Aorta (tissue), 5 donors: ENCODE data around the gene NCEH1. TPM values are rescaled to one million over a fixed set of nuclear protein-coding genes. Genes with fewer than 3 reads are reported as not detected.

Experiments
- ATAC-seq: fragments of 200-7000 bp; cut with Tn5 transposase; one replicate; pipeline ENCODE4 v1.9.1; 2022; ENCODE audit warnings: moderate library complexity; ENCODE audit not compliant: low FRiP score
- DNase-seq, 2 donors: peaks; one replicate each; pipeline ENCODE4 v3.0.0-alpha.2; 2020
- H3K27ac ChIP-seq, 2 donors: one replicate each; pipeline ENCODE4 v1.5.1; 2013; ENCODE audit warnings: low read length in 2 of 2, mild to moderate bottlenecking in 2 of 2, moderate library complexity in 2 of 2, control low read depth in 1 of 2, inconsistent platforms in 1 of 2, low read depth in 1 of 2
- H3K27me3 ChIP-seq, 2 donors: one replicate each; pipeline ENCODE4 v1.6.1; 2013; ENCODE audit warnings: control low read depth in 1 of 2, low read length in 1 of 2, mild to moderate bottlenecking in 1 of 2, moderate library complexity in 1 of 2; ENCODE audit not compliant: insufficient read depth in 2 of 2, control insufficient read depth in 1 of 2
- H3K36me3 ChIP-seq, 2 donors: one replicate each; pipeline ENCODE4 v1.6.1; 2013; ENCODE audit warnings: control low read depth in 1 of 2, low read length in 1 of 2, mild to moderate bottlenecking in 1 of 2; ENCODE audit not compliant: insufficient read depth in 2 of 2, control insufficient read depth in 1 of 2
- H3K4me1 ChIP-seq, 2 donors: one replicate each; pipeline ENCODE4 v1.6.1; 2013; ENCODE audit warnings: low read length in 2 of 2, control low read depth in 1 of 2, mild to moderate bottlenecking in 1 of 2, moderate library complexity in 1 of 2; ENCODE audit not compliant: insufficient read depth in 2 of 2, control insufficient read depth in 1 of 2
- H3K4me3 ChIP-seq, 2 donors: one replicate each; pipeline ENCODE4 v1.5.1; 2013; ENCODE audit warnings: low read length in 2 of 2, control low read depth in 1 of 2, mild to moderate bottlenecking in 1 of 2
- H3K9me3 ChIP-seq: one replicate; pipeline ENCODE4 v1.6.1; 2013; ENCODE audit warnings: mild to moderate bottlenecking, low read length; ENCODE audit not compliant: control insufficient read depth
- WGBS, 2 donors: extraction: QIAGEN DNeasy Blood & Tissue Kit; methylation state at CpG; one replicate each; pipeline ENCODE4 v1.1.7; 2013; 5-methylcytosine and 5-hydroxymethylcytosine counted together
- intact Hi-C, 2 donors: fragments of 100-400 bp; cut with DNase I; formaldehyde crosslinking; loops; one replicate each; pipeline versions ENCODE4 v1.14.2 to v1.15.0; 2022
- polyA plus RNA-seq, 2 donors: library from polyadenylated mRNA; stranded (reverse); fragments of 200-250 nt; gene quantifications; one replicate each; pipeline ENCODE4 v1.2.3, GENCODE V29; 2013
- total RNA-seq, 2 donors: library from RNA; stranded (reverse); fragmentation: NEBNext Ultra II Directional; extraction: Animal tissue kit (Norgen Biotek cat#: 25700); gene quantifications; one replicate each; pipeline ENCODE4 v1.2.1, GENCODE V29; 2021
- donor health status: healthy with polysubstance abuse.
- donor health status: Bipolar disorder and iron deficiency.
- donor health status: DM: no; HTN: no; CAD: no.
- donor health status: DM: no; HTN: no; CAD: no.
- donor health status: DM: yes; HTN: yes; CAD: no.

The NCEH1 gene
- total and polyA plus RNA-seq, 4 donors: 2.3 to 12.5 (median 6.5) TPM

- DNase-seq: no peak
- Histone ChIP-seq H3K27me3 (no peaks in the 10 kb centered on the region), H3K4me3 (no peak overlapping the region), H3K9me3 (no peaks in the 10 kb centered on the region), H3K27ac (no peak overlapping the region), H3K36me3 (no peaks in the 10 kb centered on the region), H3K4me1 (no peaks in the 10 kb centered on the region)
- 90 to 93% methylated on average over 1 of the region's 1 CpG for WGBS, 2 donors
- ATAC-seq: no peak
- intact Hi-C loops: no loop called here
Measured at GRCh38 chr3:172690936-172691335, 19.9 kb downstream of the NCEH1 start.

DNA sequence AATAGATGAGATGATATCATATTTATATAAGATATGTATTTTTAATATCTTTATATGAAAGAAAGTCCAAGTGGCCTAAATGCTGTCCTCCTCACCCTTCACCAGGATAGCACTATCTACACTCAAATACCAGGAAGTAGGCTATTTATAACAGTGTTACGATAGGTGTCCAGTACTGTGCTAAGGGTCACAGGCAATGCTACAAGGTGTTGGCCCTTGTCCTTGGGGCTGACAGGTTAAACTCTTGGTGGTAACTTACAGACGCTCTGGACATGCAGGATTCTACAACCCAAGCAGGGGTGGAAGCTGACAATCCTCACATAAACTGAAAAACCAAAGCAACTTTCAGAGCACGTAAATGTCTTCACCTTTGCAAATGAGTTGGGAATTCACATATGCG, 22.3 kb downstream of the NCEH1 start:
- Histone ChIP-seq H3K27me3 (no peaks in the 10 kb centered on the region), H3K4me1 (peaks cover 0 to 3% of the 10 kb centered on the region in 2 donors), H3K9me3 (no peaks in the 10 kb centered on the region), H3K36me3 (no peaks in the 10 kb centered on the region), H3K27ac (no peak overlapping the region), H3K4me3 (no peak overlapping the region)
- ATAC-seq (no peak), DNase-seq (no peak)
- intact Hi-C loops: no loop called here
- WGBS, 2 donors: 88% methylated on average over 4 of the region's 4 CpGs

DNA sequence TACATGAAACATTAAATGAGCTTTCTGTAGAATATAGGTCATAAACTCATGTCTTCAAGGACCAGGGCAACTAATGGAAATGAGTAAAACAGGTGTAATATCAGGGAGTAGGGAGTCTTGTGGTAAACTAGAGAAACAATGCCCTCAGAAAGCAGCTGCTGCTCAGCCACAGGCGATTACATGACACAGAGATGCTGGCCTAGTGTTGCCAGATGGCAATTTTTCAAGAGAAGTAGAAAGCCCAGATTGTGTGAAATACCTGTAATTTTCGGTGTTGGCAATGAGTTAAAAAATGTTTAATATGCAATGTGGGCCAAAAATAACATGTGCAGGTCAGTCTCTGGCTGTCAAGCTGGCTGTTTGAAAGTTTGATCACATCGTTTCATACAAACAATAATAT, 23.4 kb downstream of the NCEH1 start:
- intact Hi-C loops: no loop called here
- no peaks in the 10 kb centered on the region for H3K9me3 ChIP-seq
- WGBS, 2 donors: 53% methylated on average over 3 of the region's 3 CpGs
- DNase-seq: no peak
- no peak overlapping the region for H3K27ac ChIP-seq
- no peaks in the 10 kb centered on the region for H3K36me3 ChIP-seq
- H3K27me3 ChIP-seq: no peaks in the 10 kb centered on the region
- no peak overlapping the region for H3K4me3 ChIP-seq
- peaks cover 0 to 3% of the 10 kb centered on the region in 2 donors for H3K4me1 ChIP-seq
- no peak for ATAC-seq

GRCh38 chr3:172685331-172686214, 25.3 kb downstream of the NCEH1 start:
- Histone ChIP-seq H3K4me3 (no peak overlapping the region), H3K9me3 (no peaks in the 10 kb centered on the region), H3K36me3 (no peaks in the 10 kb centered on the region), H3K27ac (no peak overlapping the region), H3K27me3 (no peaks in the 10 kb centered on the region), H3K4me1 (peaks cover 0 to 3% of the 10 kb centered on the region in 2 donors)
- DNase-seq (no peak), ATAC-seq (no peak)
- WGBS, 2 donors: 81 to 82% methylated on average over 7 of the region's 7 CpGs
- intact Hi-C loops: no loop called here

- Histone ChIP-seq H3K4me3 (no peak overlapping the region), H3K27ac (no peak overlapping the region), H3K4me1 (peaks cover 3 to 4% of the 10 kb centered on the region in 2 donors), H3K36me3 (no peaks in the 10 kb centered on the region), H3K27me3 (no peaks in the 10 kb centered on the region), H3K9me3 (no peaks in the 10 kb centered on the region)
- WGBS, 2 donors: 95 to 99% methylated on average over 7 of the region's 7 CpGs
- intact Hi-C loops: no loop called here
- no peak for ATAC-seq
- no peak for DNase-seq
Measured at GRCh38 chr3:172680684-172681083, 30.2 kb downstream of the NCEH1 start.

DNA sequence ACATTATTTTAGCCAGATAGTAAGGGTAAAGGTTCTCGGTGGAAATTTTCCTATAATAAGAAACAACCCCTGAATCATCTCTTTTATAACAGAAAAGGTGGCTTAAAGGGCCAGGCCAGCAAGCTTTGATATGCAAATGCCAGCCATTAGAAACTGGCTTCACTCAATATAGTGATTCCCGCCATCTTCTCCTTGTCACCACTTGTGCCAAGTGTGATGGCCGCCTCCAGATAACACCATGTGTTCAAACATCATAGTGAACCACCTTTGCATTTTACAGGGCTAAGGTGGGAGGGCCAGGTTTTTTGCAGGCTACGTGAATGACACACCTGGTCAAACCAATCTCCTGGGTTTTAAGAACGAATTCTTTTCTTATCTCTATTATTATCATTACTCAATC, 31.3 kb downstream of the NCEH1 start:
- DNase-seq (no peak), ATAC-seq (no peak)
- intact Hi-C loops: no loop called here
- H3K27ac ChIP-seq: no peak overlapping the region
- H3K9me3 ChIP-seq: no peaks in the 10 kb centered on the region
- H3K4me3 ChIP-seq: no peak overlapping the region
- H3K27me3 ChIP-seq: no peaks in the 10 kb centered on the region
- H3K36me3 ChIP-seq: no peaks in the 10 kb centered on the region
- 97 to 99% methylated on average over 5 of the region's 5 CpGs for WGBS, 2 donors
- H3K4me1 ChIP-seq: peaks cover 2 to 4% of the 10 kb centered on the region in 2 donors

DNA sequence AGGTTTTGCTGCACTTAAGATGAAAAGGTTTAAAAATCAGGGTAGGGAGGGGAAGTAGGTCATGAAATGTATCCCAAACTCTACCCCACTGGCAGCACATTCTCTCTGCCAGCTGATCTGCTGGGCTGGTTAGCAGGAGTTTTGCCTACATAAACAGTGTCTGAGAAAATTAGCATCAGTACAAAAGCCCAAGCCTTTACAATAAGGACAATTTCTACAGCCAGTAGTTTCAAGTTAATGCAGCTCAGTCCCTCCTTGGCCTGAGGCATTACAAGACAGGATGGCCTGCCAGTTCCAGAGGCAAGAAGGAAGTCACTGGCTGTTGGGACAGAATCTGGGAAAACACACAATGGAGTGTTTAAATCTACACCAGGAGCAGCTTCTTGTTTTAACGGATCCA, 32.8 kb downstream of the NCEH1 start:
- intact Hi-C loops: no loop called here
- Histone ChIP-seq H3K27me3 (no peaks in the 10 kb centered on the region), H3K4me3 (no peak overlapping the region), H3K36me3 (no peaks in the 10 kb centered on the region), H3K9me3 (no peaks in the 10 kb centered on the region), H3K4me1 (peaks cover 2 to 8% of the 10 kb centered on the region in 2 donors), H3K27ac (no peak overlapping the region)
- WGBS, 2 donors: 4 to 7% methylated on average over 1 of the region's 1 CpG
- DNase-seq (no peak), ATAC-seq (peak; percentile 15)

DNA sequence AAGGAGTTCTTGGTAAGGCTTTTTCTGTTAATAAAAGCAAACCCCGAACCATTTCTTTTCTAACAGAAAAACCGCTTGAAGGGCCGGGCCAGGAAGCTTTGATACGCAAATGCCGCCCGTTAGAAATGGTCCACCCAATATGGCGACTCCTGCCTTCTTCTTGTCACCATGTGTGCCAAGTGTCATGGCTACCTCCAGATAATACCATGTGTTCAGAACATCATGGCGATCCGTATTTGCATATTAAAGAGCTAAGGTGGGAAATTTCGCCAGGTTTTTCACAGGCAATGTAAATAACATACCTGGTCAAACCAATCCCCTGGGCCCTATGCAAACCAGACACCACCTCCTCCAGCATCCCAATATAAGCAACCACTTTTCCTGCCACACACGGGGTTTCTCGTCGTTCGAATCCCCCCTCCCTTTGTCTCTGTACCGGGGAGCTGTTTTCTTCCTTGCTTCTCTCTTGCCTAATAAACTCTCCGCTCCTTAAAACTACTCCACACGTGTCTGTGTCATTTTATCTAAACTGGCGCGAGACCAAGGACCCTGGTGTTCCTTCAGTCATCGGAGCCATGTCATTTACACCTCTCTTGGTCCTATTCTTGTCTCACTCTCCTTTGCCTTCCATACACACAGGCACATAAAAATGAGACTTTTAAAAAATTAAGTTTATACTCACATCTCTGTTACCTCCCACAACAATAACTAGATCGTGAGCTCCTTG, 34.5 kb downstream of the NCEH1 start:
- no peak overlapping the region for H3K27ac ChIP-seq
- no peak for ATAC-seq
- intact Hi-C loops: no loop called here

More for the DNA sequence above, 34.5 kb downstream of the NCEH1 start:
- Histone ChIP-seq H3K4me1 (peaks cover 2 to 8% of the 10 kb centered on the region in 2 donors), H3K27me3 (no peaks in the 10 kb centered on the region), H3K9me3 (no peaks in the 10 kb centered on the region), H3K36me3 (no peaks in the 10 kb centered on the region), H3K4me3 (no peak overlapping the region)
- WGBS, 2 donors: 86 to 87% methylated on average over 21 of the region's 21 CpGs
- no peak for DNase-seq
